AG10803 (cell line): ENCODE data around the gene HSPD1.

Experiments
- DNase-seq: peaks from one replicate; pipeline ENCODE4 v3.0.0; 2010; ENCODE audit warnings: low read depth
- H3K4me3 ChIP-seq: 2 replicates; pipeline ENCODE4 v1.5.1; 2011; ENCODE audit warnings: mild to moderate bottlenecking, low read length, control low read depth
- CTCF ChIP-seq: conservative IDR thresholded peaks from 2 replicates; pipeline ENCODE4 v1.5.1; 2011; ENCODE audit warnings: mild to moderate bottlenecking, low read length, control low read depth, inconsistent platforms

HSPD1 gene

GRCh38 chr2:197516393-197516761, 16.7 kb upstream of the HSPD1 start:
- DNase-seq, result peak; percentile 26
- H3K4me3 ChIP-seq, result peak overlapping the region; percentile 82
- TF ChIP-seq CTCF, result no peak

- peak within 1 kb of the TSS; percentile 82 for H3K4me3 ChIP-seq
- DNase-seq, result peak; percentile 94
- TF ChIP-seq CTCF, result no peak
Measured at GRCh38 chr2:197515739-197516392, 16.2 kb upstream of the HSPD1 start, which contains the start of gene MOB4. MOB4 (plus strand) TSS chr2:197516066; CDS start chr2:197516087, 21 bp downstream.

- DNase-seq, result peak; percentile 18
- no peak for TF ChIP-seq CTCF
- H3K4me3 ChIP-seq, result peak overlapping the region; percentile 82
Measured at GRCh38 chr2:197515315-197515738, 15.7 kb upstream of the HSPD1 start.

- peak; percentile 3 for DNase-seq
- no peak overlapping the region; the same call in 1 of the 2 replicates for H3K4me3 ChIP-seq
- TF ChIP-seq CTCF, result no peak
Measured at GRCh38 chr2:197514754-197515153, 15.1 kb upstream of the HSPD1 start.

- no peak for DNase-seq
- no peak overlapping the region for H3K4me3 ChIP-seq
Measured at GRCh38 chr2:197513915-197514314, 14.3 kb upstream of the HSPD1 start.

GRCh38 chr2:197506658-197507057, 7.0 kb upstream of the HSPD1 start:
- no peak for TF ChIP-seq CTCF
- H3K4me3 ChIP-seq, result no peak overlapping the region
- DNase-seq, result no peak

More at GRCh38 chr2:197513915-197514314, 14.3 kb upstream of the HSPD1 start:
- TF ChIP-seq CTCF, result no peak

GRCh38 chr2:197504512-197504911, 4.9 kb upstream of the HSPD1 start:
- H3K4me3 ChIP-seq, result no peak overlapping the region
- no peak for TF ChIP-seq CTCF
- no peak for DNase-seq
